Panc1 (cell line): ENCODE results near the gene RPL7A. TPM values are rescaled to one million over a fixed set of nuclear protein-coding genes. Genes with fewer than 3 reads are reported as not detected.

ENCODE experiments used
- ATAC-seq: fragments of 200-7000 bp; cut with Tn5 transposase; 2 replicates; pipeline ENCODE4 v1.9.1; 2020; ENCODE audit warnings: mild to moderate bottlenecking, moderate library complexity
- BruUV-seq: library from RNA; stranded (reverse); fragments of 400-500 nt; replicated peaks from 2 replicates; lab custom pipeline; 2021; lab: Mats Ljungman, UMichigan
- CTCF ChIA-PET: fragments of 300-600 bp; sonication (Branson Sonifier 250); formaldehyde crosslinking; loops from one replicate; lab custom pipeline; 2022; ENCODE audit warnings: antibody characterized with exemption; lab: Charles Lee
- POLR2A ChIA-PET: fragments of 300-600 bp; sonication (Branson Sonifier 250); formaldehyde crosslinking; loops from one replicate; lab custom pipeline; 2022; ENCODE audit warnings: antibody characterized with exemption; lab: Charles Lee
- DNase-seq: peaks from one replicate; pipeline ENCODE4 v3.0.0-alpha.2; 2010; ENCODE audit warnings: low read depth, low spot score
- H3K27ac ChIP-seq: 2 replicates; pipeline ENCODE4 v1.5.1; 2011; ENCODE audit warnings: mild to moderate bottlenecking, low read length, inconsistent platforms
- H3K27me3 ChIP-seq: fragments of 200-500 bp; sonication (Bioruptor generic); 2 replicates; pipeline ENCODE4 v1.6.0; 2014; ENCODE audit warnings: low read length, inconsistent platforms; ENCODE audit not compliant: control insufficient read depth, insufficient read depth
- H3K36me3 ChIP-seq: fragments of 200-500 bp; sonication (Bioruptor generic); 2 replicates; pipeline ENCODE4 v1.5.1; 2014; ENCODE audit warnings: inconsistent platforms, mild to moderate bottlenecking, low read length, moderate library complexity; ENCODE audit not compliant: control insufficient read depth, insufficient read depth
- H3K4me1 ChIP-seq: 2 replicates; pipeline ENCODE4 v1.5.1; 2011; ENCODE audit warnings: inconsistent platforms, mild to moderate bottlenecking, low read length, moderate library complexity; ENCODE audit not compliant: control insufficient read depth, insufficient read depth
- H3K4me3 ChIP-seq, 2 experiments: 2 replicates each; pipeline ENCODE4 v1.5.1; 2011 to 2012; ENCODE audit warnings: low read depth in 2 of 2, low read length in 2 of 2, mild to moderate bottlenecking in 2 of 2, inconsistent platforms in 1 of 2, moderate library complexity in 1 of 2
- H3K9me3 ChIP-seq: fragments of 200-500 bp; sonication (Bioruptor generic); 2 replicates; pipeline ENCODE4 v1.5.1; 2014; ENCODE audit warnings: low read depth, mild to moderate bottlenecking, inconsistent platforms, low read length, moderate library complexity; ENCODE audit not compliant: control insufficient read depth, insufficient read depth
- CTCF ChIP-seq: fragments of 450-650 bp; IDR thresholded peaks from 2 replicates; pipeline ENCODE4 v1.5.1; 2017; ENCODE audit warnings: mild to moderate bottlenecking
- POLR2AphosphoS5 ChIP-seq: IDR thresholded peaks from 2 replicates; pipeline ENCODE4 v1.6.1; 2012; ENCODE audit warnings: mild to moderate bottlenecking, low read depth, low read length, moderate library complexity
- REST ChIP-seq, 2 experiments: IDR thresholded peaks; 2 replicates each; pipeline ENCODE4 v1.6.1; 2011 to 2012; ENCODE audit warnings: low read depth in 2 of 2, control low read depth in 1 of 2, low read length in 1 of 2, mild to moderate bottlenecking in 1 of 2, moderate library complexity in 1 of 2; ENCODE audit not compliant: insufficient read depth in 1 of 2
- SIN3A ChIP-seq: IDR thresholded peaks from 2 replicates; pipeline ENCODE4 v1.6.1; 2012; ENCODE audit warnings: low read depth, mild to moderate bottlenecking, low read length, moderate library complexity, borderline replicate concordance; ENCODE audit not compliant: insufficient read depth
- TCF7L2 ChIP-seq: IDR thresholded peaks from 2 replicates; pipeline ENCODE4 v1.6.1; 2011; ENCODE audit warnings: mild to moderate bottlenecking, low read depth, low read length, inconsistent platforms
- in situ Hi-C: cut with HindIII; loops from 2 replicates; pipeline ENCODE4 v1.10.0; 2016; ENCODE audit warnings: low sequenced_read_pairs, low pct_unique_long_range_greater_than_20kb
- intact Hi-C: fragments of 100-400 bp; cut with micrococcal nuclease; formaldehyde crosslinking; loops from one replicate; pipeline ENCODE4 v1.10.0; 2022; ENCODE audit not compliant: unreplicated experiment
- total RNA-seq: library from RNA; stranded (reverse); gene quantifications from one replicate; pipeline ENCODE4 v1.2.1, GENCODE V29; 2021; ENCODE audit not compliant: unreplicated experiment

Gene RPL7A
- total RNA-seq, 1 experiment from 2014 or later, result 1,104 TPM

GRCh38 chr9:133379153-133380086 lies 31.4 kb downstream of the RPL7A start:
- H3K27me3 ChIP-seq, result no peaks in the 10 kb centered on the region
- POLR2A ChIA-PET, result interaction anchor here (0.6 kb wide), 1 partner anchor 24 kb away, joined by 3 read pairs; no protein-coding TSS in a partner anchor
- no TSS peak for BruUV-seq
- CTCF ChIA-PET, result interaction anchor here (0.6 kb wide), 1 partner anchor 67 kb away, joined by 3 read pairs; no protein-coding TSS in a partner anchor
- no peak overlapping the region for H3K4me3 ChIP-seq
- TF ChIP-seq CTCF (no peak), TCF7L2 (no peak), SIN3A (no peak), POLR2AphosphoS5 (no peak), REST (IDR thresholded peaks at IDR 0.05; ENCODE audit: insufficient read depth in 1 of 2, low read depth in 2 of 2, low read length in 1 of 2) (no peak)
- in situ Hi-C loops (no loop called here), intact Hi-C loops (no loop called here)
- H3K36me3 ChIP-seq, result peaks cover 5% of the 10 kb centered on the region; the same call in 1 of the 2 replicates
- no peak overlapping the region for H3K27ac ChIP-seq
- DNase-seq, result no peak
- H3K4me1 ChIP-seq, result peaks cover 9% of the 10 kb centered on the region
- no peak for ATAC-seq
- H3K9me3 ChIP-seq, result no peaks in the 10 kb centered on the region

- Histone ChIP-seq H3K9me3 (no peaks in the 10 kb centered on the region), H3K27ac (no peak overlapping the region), H3K4me3 (no peak overlapping the region), H3K27me3 (no peaks in the 10 kb centered on the region), H3K36me3 (no peaks in the 10 kb centered on the region; the same call in 1 of the 2 replicates), H3K4me1 (peaks cover 8% of the 10 kb centered on the region)
- no TSS peak for BruUV-seq
- TF ChIP-seq CTCF (no peak), REST (IDR thresholded peaks at IDR 0.05; ENCODE audit: insufficient read depth in 1 of 2, low read depth in 2 of 2, low read length in 1 of 2) (no peak), TCF7L2 (no peak), SIN3A (no peak)
- ChIA-PET POLR2A (no interaction called here), CTCF (interaction anchor here (0.7 kb wide), 1 partner anchor 144 kb away, joined by 8 read pairs; the partner anchor contains the start of gene MYMK)
- intact Hi-C loops (no loop called here), in situ Hi-C loops (no loop called here)
- ATAC-seq (no peak), DNase-seq (no peak)
Observed at GRCh38 chr9:133380734-133381133, 32.7 kb downstream of the RPL7A start.
